GM21737 (cell line): ENCODE measurements around the gene NOL12.
"Not testable (repeated sequence)": the region's sequence is repeated elsewhere in the genome, so short reads cannot be mapped to it uniquely, and the experiment has no call there.

ENCODE experiments used
- ATAC-seq: cut with Tn5 transposase; IDR thresholded peaks from one replicate; pipeline ENCODE4 v1.9.1; 2021; ENCODE audit warnings: mild to moderate bottlenecking, moderate library complexity; ENCODE audit not compliant: unreplicated experiment

Gene NOL12, protein sequence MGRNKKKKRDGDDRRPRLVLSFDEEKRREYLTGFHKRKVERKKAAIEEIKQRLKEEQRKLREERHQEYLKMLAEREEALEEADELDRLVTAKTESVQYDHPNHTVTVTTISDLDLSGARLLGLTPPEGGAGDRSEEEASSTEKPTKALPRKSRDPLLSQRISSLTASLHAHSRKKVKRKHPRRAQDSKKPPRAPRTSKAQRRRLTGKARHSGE

DNA sequence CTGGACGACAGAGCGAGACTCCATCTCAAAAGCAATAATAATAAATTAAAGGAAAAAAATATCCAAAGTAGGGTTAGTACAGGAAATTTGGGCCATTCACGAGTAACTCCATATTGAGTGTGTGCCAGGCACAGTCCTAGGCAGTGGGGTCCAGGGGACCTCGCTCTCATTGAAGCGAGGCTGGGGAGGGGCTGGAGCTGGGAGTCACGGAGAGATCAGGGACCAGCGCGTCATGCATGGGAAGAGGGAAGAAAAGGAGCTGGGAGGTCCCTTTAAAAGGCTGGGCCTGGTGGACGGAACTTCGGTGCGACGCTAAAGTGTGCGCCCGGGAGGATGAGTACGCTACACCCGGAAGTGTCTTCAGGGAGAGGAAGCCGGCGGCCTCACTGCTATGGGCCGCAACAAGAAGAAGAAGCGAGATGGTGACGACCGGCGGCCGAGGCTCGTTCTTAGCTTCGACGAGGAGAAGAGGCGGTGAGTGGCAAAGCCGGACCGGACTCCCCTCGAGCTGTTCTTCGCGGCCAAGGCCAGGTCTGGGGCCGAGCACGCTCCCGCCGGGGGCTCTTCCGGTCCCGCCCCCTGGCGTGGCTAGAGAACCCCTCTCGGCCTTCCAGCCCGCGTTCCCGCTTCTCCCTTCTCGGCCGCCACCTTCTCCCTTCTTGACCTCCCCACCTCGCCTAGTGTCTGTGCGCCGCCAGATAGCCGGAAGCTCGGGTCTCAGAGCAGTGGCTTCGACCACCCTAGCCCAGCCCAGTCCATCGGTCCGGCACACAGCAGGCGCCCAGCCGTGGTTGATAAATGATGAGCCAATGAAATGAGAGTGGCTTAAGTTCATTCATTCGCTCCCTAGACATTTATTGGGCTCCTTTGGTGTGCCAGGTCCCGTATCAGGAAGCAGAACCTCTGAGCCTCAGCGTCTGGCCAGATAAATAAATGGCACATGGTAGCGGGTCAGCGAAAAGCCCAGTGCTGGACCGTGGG lies at the start of gene NOL12:
NOL12 (plus strand) TSS at position 342 of the 981 bp plus-strand sequence; CDS start at position 392, 50 bp downstream.
- peak; percentile 67 for ATAC-seq

DNA sequence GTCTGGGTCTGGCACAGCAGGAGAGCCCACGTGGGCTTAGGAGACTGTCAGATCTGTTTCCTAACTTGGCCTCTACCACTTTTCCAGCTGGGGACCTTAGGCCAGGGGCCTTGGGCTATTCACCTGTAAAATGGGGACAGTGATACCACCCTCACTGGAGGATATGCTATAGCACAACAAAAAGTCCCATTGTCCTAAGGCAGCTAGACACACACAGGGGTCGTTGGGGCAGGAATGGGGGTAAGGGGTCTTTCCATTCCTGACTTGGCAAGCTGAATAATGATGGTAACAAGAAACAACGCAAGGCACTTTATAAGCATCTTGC lies 49.2 kb upstream of the NOL12 start:
- no peak for ATAC-seq

DNA sequence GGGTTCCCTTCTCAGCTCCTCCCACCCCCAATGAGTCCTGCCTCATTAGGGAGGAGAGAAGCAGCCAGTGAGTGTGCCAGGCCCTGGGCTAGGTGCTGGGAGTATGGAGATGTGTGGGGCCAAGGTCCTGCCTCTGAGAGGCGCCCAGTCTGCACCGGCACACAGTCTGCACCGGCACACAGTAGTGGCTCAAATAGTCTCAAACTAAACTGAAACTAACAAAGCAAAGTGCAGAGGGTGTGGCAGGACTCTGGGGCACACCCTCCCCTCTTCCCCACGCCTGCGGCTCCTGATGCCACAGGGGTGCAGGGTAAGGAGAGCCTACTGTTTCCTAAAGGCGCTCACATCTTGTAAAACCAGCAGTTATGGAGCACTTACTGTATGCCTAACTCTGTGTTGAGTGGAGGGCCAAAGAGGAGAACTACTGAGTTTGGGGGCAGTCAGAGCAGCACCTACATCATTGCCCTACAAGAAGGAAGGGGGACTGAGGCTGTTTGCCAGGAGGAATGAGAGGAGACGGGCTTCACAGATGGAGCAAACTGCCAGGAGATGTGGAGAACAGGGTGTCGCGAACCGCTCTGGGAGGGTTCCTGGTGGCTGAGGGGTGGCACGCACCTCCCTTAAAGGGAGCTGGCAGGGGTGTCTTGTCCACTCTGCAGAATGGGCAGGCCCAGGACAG lies 47.6 kb upstream of the NOL12 start:
- ATAC-seq = no peak

DNA sequence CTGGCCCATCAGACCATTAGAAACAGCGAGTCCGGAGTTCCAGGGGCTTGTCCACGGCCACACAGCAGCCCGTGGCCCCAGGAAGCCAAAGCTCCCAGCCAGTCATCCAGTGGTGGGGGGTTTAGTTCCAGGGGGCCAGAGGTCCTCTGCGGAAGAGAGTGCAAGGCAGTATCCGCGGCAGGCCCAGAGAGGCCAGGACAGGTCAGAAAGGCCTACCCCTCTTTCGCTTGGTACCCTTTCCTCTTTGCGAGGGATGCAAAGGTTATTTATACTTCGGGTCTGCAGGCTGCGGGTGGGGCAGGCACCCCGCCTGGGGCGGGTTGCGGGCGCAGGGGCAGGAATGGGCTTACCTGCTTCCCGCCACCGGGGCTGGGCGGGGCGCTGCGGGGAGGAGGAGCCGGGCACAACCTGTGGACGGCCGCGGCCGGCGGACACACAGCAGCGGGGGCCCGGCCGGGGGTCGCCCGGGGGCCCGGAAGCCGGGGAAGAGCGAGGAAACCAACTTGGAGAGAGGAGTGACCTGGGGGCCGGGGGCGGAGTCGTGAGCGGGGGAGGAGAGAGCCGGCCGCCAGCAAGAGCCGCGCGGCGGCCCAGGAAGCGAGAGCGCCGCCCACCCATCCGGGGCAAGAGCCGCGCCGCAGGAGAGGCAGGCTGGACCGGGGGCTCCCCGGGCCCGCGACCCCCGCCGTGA lies 46.9 kb upstream of the NOL12 start, which contains the start of gene SH3BP1:
SH3BP1 (plus strand) TSS at position 600 of the 691 bp plus-strand sequence. CDS start 119 bp downstream, outside the sequence.
- no peak for ATAC-seq

DNA sequence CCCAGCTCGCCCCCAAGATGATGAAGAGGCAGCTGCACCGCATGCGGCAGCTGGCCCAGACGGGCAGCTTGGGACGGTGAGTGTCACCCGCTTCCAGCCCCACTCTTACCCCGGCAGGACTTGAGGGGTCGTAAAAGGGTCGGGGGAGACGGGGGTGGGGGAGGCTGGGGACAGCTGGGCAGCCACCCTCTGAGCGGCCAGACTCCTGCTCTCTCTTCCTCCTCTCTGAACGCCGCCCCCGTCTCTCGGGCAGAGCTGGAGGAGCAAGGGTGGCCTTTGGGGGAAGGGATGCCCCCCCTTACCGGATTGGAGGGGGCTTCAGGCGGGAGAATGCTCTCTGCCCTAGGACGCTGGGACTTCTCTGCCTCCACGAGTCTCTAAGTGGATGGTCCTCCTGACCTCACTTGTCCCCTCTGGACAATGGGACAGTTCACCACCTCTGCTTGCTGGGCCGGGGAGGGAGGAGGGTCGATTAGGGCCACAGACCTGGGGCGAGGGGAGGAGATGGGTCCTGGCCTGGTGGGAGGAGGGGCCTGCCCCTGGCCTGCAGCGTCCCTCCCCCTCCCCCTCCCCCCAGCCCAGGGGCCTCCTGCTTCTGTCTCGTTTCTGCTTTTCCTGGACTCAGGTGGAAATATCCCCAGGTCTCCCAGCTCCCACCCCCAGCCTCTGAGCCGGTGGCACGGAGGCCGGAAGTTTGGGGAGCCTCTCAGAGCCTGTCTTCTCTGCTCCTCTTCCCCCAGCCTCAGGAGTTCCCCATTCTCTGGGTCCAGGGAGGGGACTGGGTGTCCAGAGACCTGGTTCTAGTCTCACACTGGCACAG lies 46.2 kb upstream of the NOL12 start:
- ATAC-seq = no peak

DNA sequence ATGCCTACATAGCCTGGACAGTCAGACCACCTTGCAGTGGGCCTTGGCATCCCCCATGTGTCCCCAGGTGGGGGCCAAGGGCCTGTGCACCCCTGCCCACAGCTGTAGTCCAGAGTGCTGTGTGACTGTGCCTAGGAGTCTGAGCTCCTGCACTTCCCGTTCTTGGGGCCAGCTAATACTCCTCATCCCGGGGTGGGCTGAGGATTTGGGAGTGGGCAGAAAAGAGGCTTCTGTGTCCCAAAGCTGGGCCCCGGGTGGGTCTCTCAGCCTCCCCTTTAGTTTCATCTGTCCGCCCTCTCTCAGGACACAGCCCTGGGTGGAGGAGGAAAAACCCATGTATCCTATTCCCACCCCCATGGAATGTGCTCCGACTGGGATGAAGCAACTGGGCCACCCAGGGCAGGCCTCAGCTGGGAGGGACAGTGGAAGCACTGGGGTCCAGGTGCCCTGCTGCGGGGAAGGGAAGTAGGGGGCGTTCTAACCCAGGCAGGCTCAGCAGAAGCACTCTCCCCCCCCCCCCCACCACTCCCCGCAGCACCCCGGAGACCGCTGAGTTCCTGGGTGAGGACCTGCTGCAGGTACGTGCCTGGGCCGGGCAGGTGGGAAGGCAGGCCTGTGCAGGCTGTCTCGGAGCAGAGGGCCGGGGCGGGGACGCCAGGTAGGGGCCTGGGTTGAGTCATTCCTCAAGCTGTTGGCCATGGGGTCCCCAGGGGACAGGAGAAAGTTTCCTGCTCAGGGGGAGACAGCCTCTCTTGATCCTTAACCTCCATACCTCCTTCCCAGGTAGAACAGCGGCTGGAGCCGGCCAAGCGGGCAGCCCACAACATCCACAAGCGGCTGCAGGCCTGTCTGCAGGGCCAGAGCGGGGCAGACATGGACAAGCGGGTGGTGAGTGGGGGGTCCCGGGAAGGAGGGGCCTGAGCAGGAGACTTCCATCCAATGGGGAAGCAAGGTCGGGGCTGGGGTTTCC lies 45.3 kb upstream of the NOL12 start:
- ATAC-seq = no peak

DNA sequence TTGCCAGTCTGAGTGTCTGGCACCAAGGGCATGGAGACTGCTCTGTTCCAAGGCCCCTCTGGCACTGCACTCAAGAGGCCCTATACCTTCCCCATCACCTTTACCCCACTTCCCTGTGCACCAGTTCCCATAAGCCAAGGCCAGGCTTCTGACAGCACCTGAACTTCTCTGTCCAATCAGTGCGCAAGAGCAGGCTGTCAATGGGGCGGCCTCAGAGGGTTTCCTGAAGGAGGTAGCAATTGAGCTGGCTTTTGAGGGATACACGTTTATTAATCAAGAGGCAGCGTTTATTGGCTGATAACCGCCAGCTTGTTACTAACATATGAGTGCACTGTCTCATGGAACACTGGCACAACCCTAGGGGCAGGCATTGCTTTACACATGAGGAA lies 44.6 kb upstream of the NOL12 start:
- no peak for ATAC-seq

DNA sequence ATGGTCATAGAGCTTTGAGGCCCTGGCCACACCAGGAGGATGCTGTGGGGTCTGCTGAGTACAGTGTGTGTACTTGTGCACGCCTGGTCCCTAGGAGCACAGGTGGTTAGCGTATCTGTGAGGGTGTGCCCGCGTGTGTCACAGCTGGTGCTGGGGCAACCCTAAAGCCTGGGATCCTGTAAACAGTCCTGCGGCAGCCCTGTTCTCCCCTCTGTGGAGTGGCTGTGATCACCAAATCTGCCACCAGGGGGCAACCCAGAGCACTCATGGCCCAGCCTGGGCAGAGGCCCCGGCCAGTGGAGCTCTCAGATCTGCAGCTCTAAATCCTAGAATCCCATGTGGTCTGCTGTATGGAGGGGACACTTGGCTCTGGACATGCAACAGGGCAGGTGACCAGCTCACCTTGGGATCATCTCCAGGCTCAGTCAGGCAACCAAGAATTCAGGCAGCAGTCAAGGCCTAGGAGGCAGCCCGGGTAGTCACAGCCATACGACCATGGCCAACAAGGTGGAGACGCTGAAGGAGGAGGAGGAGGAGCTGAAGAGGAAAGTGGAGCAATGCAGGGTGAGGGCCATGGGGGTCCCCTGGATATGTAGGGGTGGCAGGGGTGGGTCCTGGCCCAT lies 42.8 kb upstream of the NOL12 start:
- ATAC-seq = no peak

DNA sequence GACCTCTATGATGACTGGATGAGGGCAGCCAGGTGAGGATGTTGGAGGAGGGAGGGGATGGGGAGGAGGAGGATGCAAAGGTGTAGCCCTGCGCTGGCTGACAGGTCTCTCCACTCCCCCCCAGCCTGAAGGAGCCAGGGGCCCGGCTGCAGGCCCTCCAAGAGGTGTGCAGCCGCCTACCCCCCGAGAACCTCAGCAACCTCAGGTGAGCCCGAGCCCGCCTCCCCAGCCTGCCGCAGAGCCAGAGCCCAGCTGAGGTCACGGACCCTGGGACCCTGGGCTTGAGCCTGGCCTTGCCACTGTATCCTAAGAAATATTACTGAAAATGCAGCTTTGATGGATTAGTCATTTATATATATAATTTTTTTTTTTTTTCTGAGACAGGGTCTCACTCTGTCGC lies 38.8 kb upstream of the NOL12 start:
- no peak for ATAC-seq

DNA sequence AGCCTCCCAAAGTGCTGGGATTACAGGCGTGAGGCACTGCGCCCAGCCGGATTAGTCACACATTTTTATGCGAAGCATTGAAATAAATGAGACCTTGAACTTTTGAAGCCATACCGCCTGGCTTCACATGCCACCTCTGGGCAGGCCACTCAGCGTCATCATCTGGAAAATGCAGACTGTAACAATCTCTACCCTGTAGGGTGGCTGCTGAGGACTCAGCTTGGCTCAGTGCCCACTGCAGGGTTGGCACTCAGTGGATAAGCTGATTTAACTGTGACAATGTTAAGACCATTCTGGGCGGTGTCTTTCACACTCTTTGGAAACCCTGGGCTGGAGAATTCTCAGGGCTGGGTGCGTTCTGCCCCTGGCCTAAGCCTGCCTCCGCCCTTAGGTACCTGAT lies 38.2 kb upstream of the NOL12 start:
- ATAC-seq = no peak

DNA sequence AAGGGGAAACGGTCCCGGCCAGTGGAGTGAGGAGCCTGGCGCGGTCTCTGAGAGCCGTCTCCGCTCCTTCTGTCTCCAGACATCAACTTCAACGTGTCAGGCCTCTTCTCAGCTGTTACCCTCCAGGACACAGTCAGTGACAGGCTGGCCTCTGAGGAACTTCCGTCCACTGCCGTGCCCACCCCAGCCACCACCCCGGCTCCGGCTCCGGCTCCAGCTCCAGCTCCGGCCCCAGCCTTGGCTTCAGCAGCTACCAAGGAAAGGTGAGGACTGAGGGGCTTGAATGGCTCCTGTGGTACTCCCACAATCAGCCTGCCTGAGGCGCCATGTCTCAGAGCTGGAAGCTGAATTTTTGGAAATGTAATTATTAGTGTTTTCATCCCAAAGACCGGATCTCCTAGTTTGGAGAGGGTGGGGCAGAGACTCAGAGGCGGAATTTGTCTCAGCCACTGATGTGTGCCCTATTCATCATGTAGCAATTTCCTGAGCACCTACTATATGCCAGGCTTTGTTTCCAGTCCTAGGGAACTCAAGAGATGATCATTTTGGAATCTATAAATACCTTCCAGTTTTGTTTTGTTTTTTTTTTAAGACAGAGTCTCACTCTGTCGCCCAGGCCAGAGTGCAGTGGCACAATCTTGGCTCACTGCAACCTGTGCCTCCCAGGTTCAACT lies 35.5 kb upstream of the NOL12 start:
- ATAC-seq = no peak

DNA sequence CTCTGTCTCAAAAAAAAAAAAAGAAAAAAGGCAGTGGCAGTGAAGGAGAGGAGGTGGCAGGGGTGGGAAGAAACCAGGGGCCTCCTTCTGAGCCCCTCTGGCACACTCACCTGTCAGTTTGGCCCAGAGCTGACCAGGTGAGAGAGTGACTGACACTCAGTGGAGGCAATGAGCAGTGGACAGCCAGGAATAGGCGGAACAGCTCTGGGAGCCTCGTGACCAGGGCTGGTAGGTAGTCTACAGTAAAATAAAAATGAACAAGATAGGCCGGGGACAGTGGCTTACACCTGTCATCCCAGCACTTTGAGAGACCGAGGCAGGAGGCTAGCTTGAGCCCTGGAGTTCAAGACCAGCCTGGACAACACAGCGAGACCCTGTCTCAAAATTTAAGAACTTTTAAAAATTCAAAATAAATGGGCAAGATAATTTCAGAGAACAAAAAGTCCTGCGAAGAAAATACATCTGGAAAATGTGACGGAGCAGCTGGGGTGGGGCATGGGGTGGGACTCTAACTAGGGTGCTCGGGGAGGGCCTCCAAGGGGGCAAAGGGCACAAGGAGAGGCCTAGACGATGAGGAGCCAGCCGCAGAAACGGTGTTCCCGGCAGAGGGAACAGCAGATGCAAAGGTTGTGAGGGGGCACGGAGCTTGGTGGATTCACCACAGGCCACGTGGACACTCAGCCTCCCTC lies 31.4 kb upstream of the NOL12 start:
- ATAC-seq = no peak

DNA sequence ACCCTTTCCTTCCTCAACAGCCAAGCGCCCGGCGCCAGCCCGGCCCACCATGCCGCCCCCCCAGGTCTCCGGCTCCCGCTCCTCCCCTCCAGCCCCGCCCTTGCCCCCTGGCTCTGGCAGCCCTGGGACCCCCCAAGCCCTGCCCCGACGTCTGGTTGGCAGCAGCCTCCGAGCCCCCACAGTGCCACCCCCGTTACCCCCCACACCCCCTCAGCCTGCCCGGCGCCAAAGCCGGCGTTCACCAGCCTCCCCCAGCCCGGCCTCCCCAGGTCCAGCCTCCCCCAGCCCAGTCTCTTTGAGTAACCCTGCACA lies 30.9 kb upstream of the NOL12 start:
- no peak for ATAC-seq

DNA sequence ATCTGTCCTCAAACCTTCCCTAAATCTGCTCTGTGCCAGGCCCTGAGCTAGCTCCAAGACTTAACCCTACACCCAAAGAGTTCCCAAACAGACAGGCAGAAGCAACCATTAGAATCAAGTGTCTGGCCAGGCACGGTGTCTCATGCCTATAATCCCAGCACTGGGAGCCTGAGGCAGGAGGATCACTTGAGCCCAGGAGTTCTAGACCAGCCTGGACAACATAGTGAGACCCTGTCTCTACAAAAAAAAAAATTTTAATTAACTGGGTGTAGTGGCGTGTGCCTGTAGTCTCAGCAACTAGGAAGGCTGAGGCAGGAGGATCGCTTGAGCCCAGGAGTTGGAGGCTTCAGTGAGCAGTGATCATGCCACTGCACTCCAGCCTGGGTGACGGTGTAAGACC lies 29.6 kb upstream of the NOL12 start:
- not testable (repeated sequence) for ATAC-seq

DNA sequence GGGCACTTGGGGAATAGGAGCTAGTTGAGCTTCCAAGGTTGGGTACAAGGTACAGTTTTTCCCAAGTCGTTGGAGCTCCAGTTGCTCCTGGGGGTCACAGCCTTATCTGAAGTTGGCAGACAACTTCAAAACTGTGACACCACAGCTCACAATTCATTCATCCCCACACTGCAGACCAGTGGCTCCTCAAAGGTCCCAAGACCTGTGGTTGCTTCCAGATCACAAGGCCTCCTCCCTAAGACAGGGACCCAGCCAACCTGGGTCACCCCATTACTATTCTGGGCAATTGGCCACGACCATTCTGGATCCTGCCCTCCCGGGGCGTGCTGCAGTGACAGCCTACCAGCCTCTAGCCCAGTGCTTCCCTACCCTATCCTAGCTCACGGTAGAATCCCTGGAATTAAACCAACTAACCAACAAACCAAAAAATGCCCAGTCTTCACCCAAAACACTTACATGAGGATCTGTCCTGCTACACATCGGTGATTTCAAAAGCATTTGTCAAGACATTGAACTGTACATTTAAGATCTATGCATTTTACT lies 28.5 kb upstream of the NOL12 start:
- ATAC-seq = no peak

DNA sequence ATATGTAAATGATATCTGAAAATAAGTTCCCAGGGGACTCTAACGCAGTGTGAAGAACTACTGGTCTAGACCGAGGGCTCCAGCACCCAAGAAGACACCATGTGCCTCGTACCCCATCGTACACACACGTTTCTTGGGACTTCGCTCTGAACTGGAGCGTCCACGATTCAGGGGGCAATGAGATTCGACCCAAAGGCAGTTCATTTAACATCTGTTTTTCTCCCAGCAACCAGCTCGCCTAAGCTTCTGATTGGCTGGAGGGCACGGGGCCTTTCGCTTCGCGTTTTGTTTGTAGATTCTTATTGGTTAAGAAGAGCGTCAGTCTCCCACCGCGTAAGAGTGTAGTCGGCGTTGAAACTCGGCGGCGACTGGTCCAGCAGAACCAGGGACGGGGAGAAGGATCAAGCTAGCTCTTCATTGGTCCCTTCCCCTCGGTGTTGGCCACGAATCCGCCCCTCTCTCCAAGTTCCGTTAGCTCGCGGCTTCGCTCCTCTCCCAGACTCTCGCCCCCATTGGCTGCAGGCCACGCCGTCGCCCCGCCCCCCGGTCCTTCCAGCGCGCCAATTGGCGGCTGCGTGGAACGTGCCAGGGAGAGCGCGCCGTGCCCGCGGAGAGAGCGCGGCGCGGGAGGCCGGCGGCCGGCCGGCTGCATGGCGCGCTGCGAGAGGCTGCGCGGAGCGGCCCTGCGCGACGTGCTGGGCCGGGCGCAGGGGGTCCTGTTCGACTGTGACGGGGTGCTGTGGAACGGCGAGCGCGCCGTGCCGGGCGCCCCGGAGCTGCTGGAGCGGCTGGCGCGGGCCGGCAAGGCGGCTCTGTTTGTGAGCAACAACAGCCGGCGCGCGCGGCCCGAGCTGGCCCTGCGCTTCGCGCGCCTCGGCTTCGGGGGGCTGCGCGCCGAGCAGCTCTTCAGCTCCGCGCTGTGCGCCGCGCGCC lies 27.7 kb upstream of the NOL12 start, which contains the start of gene PDXP:
PDXP (plus strand) TSS at position 591 of the 933 bp plus-strand sequence; CDS start at position 651, 60 bp downstream.
- peak; percentile 83 for ATAC-seq
